CD4-positive, alpha-beta T cell (primary cell): Measurements from ENCODE around the gene NXPH1. TPM values are rescaled to one million over a fixed set of nuclear protein-coding genes. Genes with fewer than 3 reads are reported as not detected.

ENCODE experiments used
- ATAC-seq: fragments of 200-7000 bp; cut with Tn5 transposase; one replicate; pipeline ENCODE4 v1.10.0; 2022; ENCODE audit warnings: mild to moderate bottlenecking; ENCODE audit not compliant: poor library complexity
- CTCF ChIA-PET: fragments of 350-600 bp; sonication (Branson Sonifier 250); formaldehyde crosslinking; loops from one replicate; lab custom pipeline; 2021; ENCODE audit warnings: antibody characterized with exemption, inconsistent platforms; lab: Charles Lee
- POLR2A ChIA-PET: fragments of 350-600 bp; sonication (Branson Sonifier 250); formaldehyde crosslinking; loops from one replicate; lab custom pipeline; 2021; ENCODE audit warnings: antibody characterized with exemption, inconsistent platforms; lab: Charles Lee
- DNase-seq, 14 experiments: peaks; one replicate each; pipeline ENCODE4 v3.0.0-alpha.2; 2013 to 2020; ENCODE audit warnings: mixed read lengths in 2 of 14
- H3K27ac ChIP-seq, 2 donors: one replicate each; pipeline versions ENCODE4 v1.5.1 to v1.7.0; 2013; ENCODE audit warnings: low read length in 2 of 2, low read depth in 1 of 2, mild to moderate bottlenecking in 1 of 2
- H3K27me3 ChIP-seq, 2 experiments: 1 replicate in 1 of 2; 2 replicates in 1 of 2; pipeline versions ENCODE4 v1.6.1 to v1.7.0; 2013; ENCODE audit warnings: low read length in 2 of 2, control low read depth in 1 of 2, mild to moderate bottlenecking in 1 of 2, moderate library complexity in 1 of 2; ENCODE audit not compliant: insufficient read depth in 2 of 2, control insufficient read depth in 1 of 2
- H3K36me3 ChIP-seq: one replicate; pipeline ENCODE4 v1.6.1; 2013; ENCODE audit warnings: low read length, control low read depth; ENCODE audit not compliant: insufficient read depth
- H3K4me1 ChIP-seq: one replicate; pipeline ENCODE4 v1.6.1; 2013; ENCODE audit warnings: low read length, control low read depth; ENCODE audit not compliant: insufficient read depth
- H3K4me3 ChIP-seq: one replicate; pipeline ENCODE4 v1.5.1; 2013; ENCODE audit warnings: mild to moderate bottlenecking, low read length, moderate library complexity
- H3K9me3 ChIP-seq, 2 experiments: 1 replicate in 1 of 2; 2 replicates in 1 of 2; pipeline versions ENCODE4 v1.6.1 to v1.7.0; 2013; ENCODE audit warnings: low read length in 2 of 2, mild to moderate bottlenecking in 2 of 2, control low read depth in 1 of 2, moderate library complexity in 1 of 2; ENCODE audit not compliant: control insufficient read depth in 1 of 2, insufficient read depth in 1 of 2
- H3K27ac Mint-ChIP-seq: one replicate; pipeline ENCODE4 v1.8.0; 2020; ENCODE audit warnings: mixed read lengths
- H3K27me3 Mint-ChIP-seq: one replicate; pipeline ENCODE4 v1.8.0; 2021; ENCODE audit warnings: mixed read lengths
- H3K36me3 Mint-ChIP-seq: one replicate; pipeline ENCODE4 v1.8.0; 2021; ENCODE audit warnings: low read depth, mixed read lengths
- H3K4me1 Mint-ChIP-seq: one replicate; pipeline ENCODE4 v1.8.0; 2021; ENCODE audit warnings: low read depth, mixed read lengths
- H3K4me3 Mint-ChIP-seq: one replicate; pipeline ENCODE4 v1.8.0; 2020; ENCODE audit warnings: mild to moderate bottlenecking, mixed read lengths
- H3K9me3 Mint-ChIP-seq: one replicate; pipeline ENCODE4 v1.8.0; 2020; ENCODE audit warnings: mixed read lengths
- CTCF ChIP-seq: fragments of 200-600 bp; IDR thresholded peaks from one replicate; pipeline ENCODE4 v1.8.0; 2022; ENCODE audit warnings: antibody characterized with exemption, mild to moderate bottlenecking
- intact Hi-C, 2 experiments: fragments of 100-400 bp; cut with DNase I in 1 of 2; cut with micrococcal nuclease in 1 of 2; formaldehyde crosslinking; loops; one replicate each; pipeline versions ENCODE4 v1.15.1 to v1.9.0; 2023 to 2025; cut with DNase I, micrococcal nuclease
- total RNA-seq, 174 experiments: library from RNA in 2 of 174; stranded (reverse) in 2 of 174; gene quantifications; one replicate each; pipeline ENCODE4 v1.2.3 and lab custom pipeline; 2021 to 2026

Gene NXPH1
- total RNA-seq, 2 experiments from 2014 or later, result not detected

- Mint-ChIP-seq H3K27me3 (peaks cover 12% of the 10 kb centered on the region), H3K9me3 (no peaks in the 10 kb centered on the region), H3K4me3 (no peak overlapping the region), H3K36me3 (no peaks in the 10 kb centered on the region), H3K4me1 (no peaks in the 10 kb centered on the region), H3K27ac (no peak overlapping the region)
- ChIA-PET CTCF (no interaction called here), POLR2A (no interaction called here)
- no peaks in the 10 kb centered on the region for H3K9me3 ChIP-seq
- no peak overlapping the region for H3K4me3 ChIP-seq
- H3K27ac ChIP-seq, result no peak overlapping the region
- no peaks in the 10 kb centered on the region for H3K36me3 ChIP-seq
- no peak for DNase-seq
- ATAC-seq, result no peak
- H3K27me3 ChIP-seq, result peaks cover 5 to 33% of the 10 kb centered on the region in 2 experiments
- intact Hi-C loops, result no loop called here
- H3K4me1 ChIP-seq, result no peaks in the 10 kb centered on the region
- no peak for TF ChIP-seq CTCF
Observed at GRCh38 chr7:8425223-8425622, 8.2 kb upstream of the NXPH1 start.

GRCh38 chr7:8430643-8431042, 2.8 kb upstream of the NXPH1 start:
- Histone ChIP-seq H3K4me3 (no peak overlapping the region), H3K9me3 (peaks cover 0 to 23% of the 10 kb centered on the region in 2 experiments), H3K27ac (no peak overlapping the region), H3K36me3 (no peaks in the 10 kb centered on the region), H3K27me3 (peaks cover 45 to 67% of the 10 kb centered on the region in 2 experiments), H3K4me1 (no peaks in the 10 kb centered on the region)
- no peak for ATAC-seq
- intact Hi-C loops, result no loop called here
- no peak for DNase-seq
- TF ChIP-seq CTCF, result no peak
- Mint-ChIP-seq H3K4me3 (no peak overlapping the region), H3K27me3 (peaks cover 54% of the 10 kb centered on the region), H3K9me3 (no peaks in the 10 kb centered on the region), H3K36me3 (no peaks in the 10 kb centered on the region), H3K4me1 (peaks cover 11% of the 10 kb centered on the region), H3K27ac (no peak overlapping the region)
- ChIA-PET POLR2A (no interaction called here), CTCF (interaction anchor here (0.6 kb wide), 1 partner anchor 18 kb away, joined by 3 read pairs; no protein-coding TSS in a partner anchor)

- Histone ChIP-seq H3K27me3 (peaks cover 72 to 85% of the 10 kb centered on the region in 2 experiments), H3K36me3 (no peaks in the 10 kb centered on the region), H3K4me1 (peaks cover 11% of the 10 kb centered on the region), H3K4me3 (no peak overlapping the region), H3K9me3 (peaks cover 0 to 32% of the 10 kb centered on the region in 2 experiments), H3K27ac (no peak overlapping the region)
- DNase-seq (no peak), ATAC-seq (no peak)
- TF ChIP-seq CTCF, result no peak
- Mint-ChIP-seq H3K27me3 (peaks cover 90% of the 10 kb centered on the region), H3K36me3 (no peaks in the 10 kb centered on the region), H3K27ac (no peak overlapping the region), H3K4me3 (no peak overlapping the region), H3K9me3 (no peaks in the 10 kb centered on the region), H3K4me1 (peaks cover 28% of the 10 kb centered on the region)
- ChIA-PET CTCF (no interaction called here), POLR2A (no interaction called here)
- intact Hi-C loops, result no loop called here
Observed at GRCh38 chr7:8434290-8435002, 1.0 kb downstream of the NXPH1 start.
